DMS153 (cell line): ENCODE results near the gene ID3.

ENCODE experiments used
- DNase-seq: peaks from one replicate; lab custom pipeline; 2025; lab: John Stamatoyannopoulos, UW

Gene ID3

GRCh38 chr1:23564529-23565122, 5.3 kb upstream of the ID3 start:
- DNase-seq, result no peak

GRCh38 chr1:23563755-23564374, 4.6 kb upstream of the ID3 start:
- no peak for DNase-seq

- no peak for DNase-seq
These were observed 3.7 kb upstream of the ID3 start for GRCh38 chr1:23563003-23563402.

- peak; percentile 94 for DNase-seq
These were observed 3.0 kb upstream of the ID3 start for GRCh38 chr1:23562137-23562876.

GRCh38 chr1:23561813-23562100, 2.5 kb upstream of the ID3 start:
- no peak for DNase-seq

GRCh38 chr1:23561076-23561812, 1.9 kb upstream of the ID3 start:
- DNase-seq, result no peak

- DNase-seq, result no peak
These were observed 862 bp upstream of the ID3 start for GRCh38 chr1:23559985-23560741.

- DNase-seq, result no peak
These were observed 497 bp downstream of the ID3 start for GRCh38 chr1:23558872-23559135.

- DNase-seq, result no peak
These were observed 995 bp downstream of the ID3 start for GRCh38 chr1:23558140-23558871.

- no peak for DNase-seq
These were observed 1.7 kb downstream of the ID3 start for GRCh38 chr1:23557471-23558124.

- DNase-seq, result no peak
These were observed 2.4 kb downstream of the ID3 start for GRCh38 chr1:23556635-23557470.

GRCh38 chr1:23555986-23556634, 3.2 kb downstream of the ID3 start:
- no peak for DNase-seq

- no peak for DNase-seq
These were observed 3.9 kb downstream of the ID3 start for GRCh38 chr1:23555270-23555985.

GRCh38 chr1:23554481-23555269, 4.6 kb downstream of the ID3 start:
- DNase-seq, result peak; percentile 85

- no peak for DNase-seq
These were observed 5.2 kb downstream of the ID3 start for GRCh38 chr1:23554127-23554480.

- DNase-seq, result no peak
These were observed 5.8 kb downstream of the ID3 start for GRCh38 chr1:23553231-23554126.

- DNase-seq, result no peak
These were observed 7.5 kb downstream of the ID3 start for GRCh38 chr1:23551849-23552248.
